H1 (cell line): ENCODE results near the gene THAP12. TPM values are rescaled to one million over a fixed set of nuclear protein-coding genes. Genes with fewer than 3 reads are reported as not detected.

ENCODE experiments used
- CHD7 ChIP-seq: fragments of 300-600 bp; sonication (generic); IDR thresholded peaks from 2 replicates; pipeline ENCODE4 v1.7.1; 2012; ENCODE audit warnings: low read length, moderate library complexity, mild to moderate bottlenecking, inconsistent platforms; ENCODE audit not compliant: insufficient replicate concordance
- POU5F1 ChIP-seq: IDR thresholded peaks from 2 replicates; pipeline ENCODE4 v1.6.1; 2011; ENCODE audit warnings: low read depth, mild to moderate bottlenecking, low read length, moderate library complexity
- RAD21 ChIP-seq, 2 experiments: IDR thresholded peaks in 1 of 2; conservative IDR thresholded peaks in 1 of 2; 2 replicates each; pipeline ENCODE4 v1.6.1; 2011; ENCODE audit warnings: low read depth in 2 of 2, low read length in 2 of 2, improper control_type of control experiment in 1 of 2, inconsistent platforms in 1 of 2, mild to moderate bottlenecking in 1 of 2, moderate library complexity in 1 of 2
- polyA plus RNA-seq, 7 experiments: library from polyadenylated mRNA; depleted of rRNA in 3 of 7; stranded (reverse) in 5 of 7; unstranded in 2 of 7; fragments of >200 nt in 5 of 7; fragments of 200-250 nt in 2 of 7; gene quantifications; 1 replicate in 5 of 7; 2 replicates in 1 of 7; 4 replicates in 1 of 7; pipeline versions ENCODE4 v1.2.1 to v1.2.3, GENCODE V29; 2011 to 2013; ENCODE audit warnings: missing spikeins in 2 of 7, mixed read lengths in 2 of 7
- total RNA-seq: library from RNA; stranded (reverse); fragmentation: NEBNext Ultra II Directional; extraction: Animal tissue kit (Norgen Biotek cat#: 25700); gene quantifications from 2 replicates; pipeline ENCODE4 v1.2.1, GENCODE V29; 2021
- TF ChIP-seq, protein P1 (sequence below), 3 experiments: IDR thresholded peaks; 1 replicate in 2 of 3; 2 replicates in 1 of 3; pipeline versions ENCODE4 v1.5.1 to v1.6.1; 2011; ENCODE audit warnings: low read length in 3 of 3, mild to moderate bottlenecking in 3 of 3, inconsistent platforms in 2 of 3, low read depth in 1 of 3, moderate library complexity in 1 of 3; ENCODE audit not compliant: insufficient read depth in 1 of 3; ENCODE audit errors: control extremely low read depth in 1 of 3

THAP12 gene
- total and polyA plus RNA-seq, 2 of the 8 experiments (the other 6 are each of a cell fraction or from before 2014, with no cell fraction given): 12.0 to 39.9 TPM

- no peak for TF ChIP-seq CHD7
- TF ChIP-seq POU5F1: no peak
- peak; percentile 61 to 71 for TF ChIP-seq RAD21 (IDR thresholded peaks at IDR 0.05 in 1 of 2, conservative IDR thresholded peaks at IDR 0.05 in 1 of 2; ENCODE audit: low read depth in 2 of 2, low read length in 2 of 2)
- TF ChIP-seq, protein P1, sequence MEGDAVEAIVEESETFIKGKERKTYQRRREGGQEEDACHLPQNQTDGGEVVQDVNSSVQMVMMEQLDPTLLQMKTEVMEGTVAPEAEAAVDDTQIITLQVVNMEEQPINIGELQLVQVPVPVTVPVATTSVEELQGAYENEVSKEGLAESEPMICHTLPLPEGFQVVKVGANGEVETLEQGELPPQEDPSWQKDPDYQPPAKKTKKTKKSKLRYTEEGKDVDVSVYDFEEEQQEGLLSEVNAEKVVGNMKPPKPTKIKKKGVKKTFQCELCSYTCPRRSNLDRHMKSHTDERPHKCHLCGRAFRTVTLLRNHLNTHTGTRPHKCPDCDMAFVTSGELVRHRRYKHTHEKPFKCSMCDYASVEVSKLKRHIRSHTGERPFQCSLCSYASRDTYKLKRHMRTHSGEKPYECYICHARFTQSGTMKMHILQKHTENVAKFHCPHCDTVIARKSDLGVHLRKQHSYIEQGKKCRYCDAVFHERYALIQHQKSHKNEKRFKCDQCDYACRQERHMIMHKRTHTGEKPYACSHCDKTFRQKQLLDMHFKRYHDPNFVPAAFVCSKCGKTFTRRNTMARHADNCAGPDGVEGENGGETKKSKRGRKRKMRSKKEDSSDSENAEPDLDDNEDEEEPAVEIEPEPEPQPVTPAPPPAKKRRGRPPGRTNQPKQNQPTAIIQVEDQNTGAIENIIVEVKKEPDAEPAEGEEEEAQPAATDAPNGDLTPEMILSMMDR (IDR thresholded peaks at IDR 0.05; ENCODE audit: control extremely low read depth in 1 of 3, insufficient read depth in 1 of 3, low read depth in 1 of 3, low read length in 3 of 3): peak; percentile 51 to 80 (median 70)
These were observed 39.0 kb upstream of the THAP12 start (continued) for GRCh38 chr11:76419896-76420295.
